Sigmoid colon (tissue), 3 donors: ENCODE data around the gene STRN4.

ENCODE experiments used
- POLR2A ChIP-seq, 2 donors: fragments of 450-650 bp; IDR thresholded peaks; one replicate each; pipeline ENCODE4 v1.6.1; 2016; ENCODE audit warnings: antibody characterized with exemption in 2 of 2, mild to moderate bottlenecking in 2 of 2, moderate library complexity in 2 of 2
- TF ChIP-seq, protein P1 (sequence below), 4 experiments: fragments of 450-650 bp in 3 of 4; fragments of 200-600 bp in 1 of 4; IDR thresholded peaks; one replicate each; pipeline ENCODE4 v1.5.1; 2016 to 2019; ENCODE audit warnings: antibody characterized with exemption in 4 of 4, mild to moderate bottlenecking in 3 of 4, moderate library complexity in 2 of 4

DNA sequence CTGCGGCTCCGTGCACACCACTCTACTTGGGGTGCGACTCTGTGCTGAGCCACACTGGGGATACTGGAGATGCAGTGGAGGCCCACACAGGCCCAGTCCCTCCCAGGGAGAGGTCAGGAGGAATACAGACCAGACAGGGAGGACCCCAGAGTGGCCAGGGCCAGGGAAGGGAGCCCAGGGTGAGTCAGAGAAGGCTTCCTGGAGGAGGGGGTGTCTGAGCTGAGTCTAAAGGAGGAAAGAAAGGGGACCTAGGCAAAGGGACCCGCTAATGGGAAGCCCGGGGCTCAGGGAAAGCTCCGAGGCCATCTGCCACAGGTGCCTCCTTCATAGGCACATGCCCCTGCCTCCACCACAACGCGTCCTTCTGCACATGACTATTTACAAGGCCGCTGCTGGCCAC, 16.1 kb downstream of the STRN4 start:
- TF ChIP-seq, protein P1, sequence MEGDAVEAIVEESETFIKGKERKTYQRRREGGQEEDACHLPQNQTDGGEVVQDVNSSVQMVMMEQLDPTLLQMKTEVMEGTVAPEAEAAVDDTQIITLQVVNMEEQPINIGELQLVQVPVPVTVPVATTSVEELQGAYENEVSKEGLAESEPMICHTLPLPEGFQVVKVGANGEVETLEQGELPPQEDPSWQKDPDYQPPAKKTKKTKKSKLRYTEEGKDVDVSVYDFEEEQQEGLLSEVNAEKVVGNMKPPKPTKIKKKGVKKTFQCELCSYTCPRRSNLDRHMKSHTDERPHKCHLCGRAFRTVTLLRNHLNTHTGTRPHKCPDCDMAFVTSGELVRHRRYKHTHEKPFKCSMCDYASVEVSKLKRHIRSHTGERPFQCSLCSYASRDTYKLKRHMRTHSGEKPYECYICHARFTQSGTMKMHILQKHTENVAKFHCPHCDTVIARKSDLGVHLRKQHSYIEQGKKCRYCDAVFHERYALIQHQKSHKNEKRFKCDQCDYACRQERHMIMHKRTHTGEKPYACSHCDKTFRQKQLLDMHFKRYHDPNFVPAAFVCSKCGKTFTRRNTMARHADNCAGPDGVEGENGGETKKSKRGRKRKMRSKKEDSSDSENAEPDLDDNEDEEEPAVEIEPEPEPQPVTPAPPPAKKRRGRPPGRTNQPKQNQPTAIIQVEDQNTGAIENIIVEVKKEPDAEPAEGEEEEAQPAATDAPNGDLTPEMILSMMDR (IDR thresholded peaks at IDR 0.05), result no peak
- no peak for TF ChIP-seq POLR2A (IDR thresholded peaks at IDR 0.05)
